NCI-H128 (cell line): ENCODE data around the gene SGCA.

Experiments used
- DNase-seq: peaks from one replicate; lab custom pipeline; 2025; ENCODE audit not compliant: unreplicated experiment; lab: John Stamatoyannopoulos, UW

Gene SGCA

GRCh38 chr17:50207315-50207714, 41.5 kb downstream of the SGCA start:
- DNase-seq, result no peak

GRCh38 chr17:50207792-50208567, 42.2 kb downstream of the SGCA start:
- no peak for DNase-seq

GRCh38 chr17:50208611-50209061, 42.8 kb downstream of the SGCA start:
- no peak for DNase-seq

- DNase-seq, result no peak
These were observed 43.3 kb downstream of the SGCA start for GRCh38 chr17:50209133-50209471.

GRCh38 chr17:50209472-50210239, 43.9 kb downstream of the SGCA start:
- DNase-seq, result no peak

- no peak for DNase-seq
These were observed 44.7 kb downstream of the SGCA start for GRCh38 chr17:50210240-50211225.

- no peak for DNase-seq
These were observed 45.7 kb downstream of the SGCA start for GRCh38 chr17:50211249-50212120.

- no peak for DNase-seq
These were observed 46.5 kb downstream of the SGCA start for GRCh38 chr17:50212121-50212843.

GRCh38 chr17:50213026-50214022, 47.5 kb downstream of the SGCA start:
- DNase-seq, result no peak

GRCh38 chr17:50214976-50215760, 49.4 kb downstream of the SGCA start:
- no peak for DNase-seq

- no peak for DNase-seq
These were observed 51.8 kb downstream of the SGCA start for GRCh38 chr17:50217591-50217990.

GRCh38 chr17:50218071-50218759, 52.4 kb downstream of the SGCA start:
- DNase-seq, result no peak

GRCh38 chr17:50218771-50219315, 53.0 kb downstream of the SGCA start:
- DNase-seq, result no peak

GRCh38 chr17:50219342-50219741, 53.5 kb downstream of the SGCA start:
- no peak for DNase-seq

- DNase-seq, result no peak
These were observed 54.2 kb downstream of the SGCA start for GRCh38 chr17:50219939-50220465.

- DNase-seq, result no peak
These were observed 55.0 kb downstream of the SGCA start for GRCh38 chr17:50220811-50221210.
